HG03460 (cell line): ENCODE measurements around the gene GAN.

ENCODE experiments used
- ATAC-seq: cut with Tn5 transposase; IDR thresholded peaks from one replicate; pipeline ENCODE4 v1.9.1; 2021; ENCODE audit not compliant: unreplicated experiment

The GAN gene

GRCh38 chr16:81349608-81350305 lies 35.0 kb downstream of the GAN start:
- no peak for ATAC-seq

- no peak for ATAC-seq
Measured at GRCh38 chr16:81350306-81350615, 35.5 kb downstream of the GAN start.

DNA sequence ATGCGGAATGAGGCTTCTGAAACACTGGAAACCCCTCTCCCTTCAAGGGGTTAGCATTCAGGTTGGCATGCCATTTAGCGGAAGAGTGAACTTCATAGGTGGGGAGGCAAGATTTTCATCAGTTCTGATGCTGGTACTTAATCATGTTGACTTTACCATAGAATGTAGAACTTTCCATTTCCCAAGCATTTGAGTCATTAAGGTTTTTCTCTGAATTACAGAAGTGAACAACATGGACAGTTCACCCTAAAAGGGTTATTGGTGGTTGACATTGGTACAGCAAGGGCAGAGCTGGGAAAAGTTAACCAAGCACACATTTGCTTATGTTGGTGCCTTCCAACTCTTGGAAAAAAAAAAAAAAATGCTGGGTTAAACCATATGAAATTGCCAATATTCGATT lies 39.1 kb downstream of the GAN start:
- ATAC-seq = no peak

- no peak for ATAC-seq
Measured at GRCh38 chr16:81357711-81358260, 43.0 kb downstream of the GAN start.

GRCh38 chr16:81358860-81359259 lies 44.1 kb downstream of the GAN start:
- ATAC-seq = no peak

DNA sequence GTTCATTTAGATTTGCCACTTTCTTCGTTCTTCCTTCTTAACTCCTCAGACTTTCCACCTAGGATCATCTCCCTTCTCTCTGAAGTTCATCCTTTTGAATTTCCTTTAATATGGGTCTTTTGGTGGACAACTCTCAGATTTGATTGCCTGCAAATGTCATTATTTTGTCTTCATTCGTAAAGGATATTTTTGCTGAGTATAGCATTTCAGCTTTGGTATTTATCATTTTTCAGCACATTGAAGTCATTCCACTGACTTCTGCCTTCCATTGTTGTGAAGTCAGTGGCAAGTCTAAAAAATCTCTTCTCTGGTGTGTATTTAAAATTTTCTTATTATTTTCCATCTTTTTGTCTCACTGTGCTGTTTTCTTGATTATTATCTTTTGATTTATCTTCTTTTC lies 45.4 kb downstream of the GAN start:
- no peak for ATAC-seq

DNA sequence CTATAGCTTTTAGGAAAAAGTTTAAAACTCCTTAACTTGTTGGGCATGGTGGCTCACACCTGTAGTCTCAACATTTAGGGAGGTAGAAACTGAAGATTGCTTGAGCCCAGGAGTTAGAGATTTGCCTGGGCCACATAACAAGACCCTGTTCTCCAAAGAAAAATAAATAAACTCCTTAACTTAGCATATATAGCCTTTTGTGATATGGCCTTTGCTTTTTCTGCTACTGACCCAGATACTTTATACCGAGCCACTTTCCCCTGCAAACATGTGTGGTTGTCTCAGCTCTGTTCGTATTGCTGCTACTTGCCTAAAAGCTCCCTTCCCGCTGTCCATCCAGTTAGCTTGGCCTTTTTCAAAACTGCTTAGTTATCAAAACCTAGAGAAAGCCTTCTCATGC lies 51.0 kb downstream of the GAN start:
- ATAC-seq = no peak

GRCh38 chr16:81366316-81366932 lies 51.7 kb downstream of the GAN start:
- ATAC-seq = no peak

- no peak for ATAC-seq
Measured at GRCh38 chr16:81367821-81368220, 53.1 kb downstream of the GAN start.

DNA sequence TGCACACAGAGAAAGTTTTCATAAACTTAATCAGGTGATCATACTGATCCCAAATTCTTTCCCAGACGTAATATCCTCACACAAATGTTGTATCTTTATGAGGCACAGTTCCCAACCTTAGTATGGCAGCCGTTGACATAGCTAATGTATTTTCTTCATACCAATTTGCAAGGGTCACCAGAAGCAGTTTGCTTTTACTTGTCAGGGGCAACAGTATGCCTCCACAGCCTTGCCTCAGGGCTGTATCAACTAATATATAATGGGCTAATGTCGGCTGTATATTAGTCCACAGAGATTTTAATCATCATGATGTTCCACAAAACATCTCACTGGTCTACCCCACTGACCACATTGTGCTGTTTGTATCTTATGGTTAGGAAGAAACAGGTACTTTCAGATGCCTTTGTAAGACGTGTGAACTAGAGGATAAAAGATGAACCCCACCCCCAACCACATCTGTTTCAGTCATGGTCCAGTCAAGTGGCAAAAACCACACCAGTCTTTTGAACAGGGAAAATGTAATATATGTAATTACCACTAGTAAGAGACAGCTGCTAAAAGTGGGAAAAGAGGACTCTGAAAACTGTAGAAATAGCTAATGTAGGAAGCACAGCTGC lies 55.2 kb downstream of the GAN start:
- ATAC-seq = no peak

DNA sequence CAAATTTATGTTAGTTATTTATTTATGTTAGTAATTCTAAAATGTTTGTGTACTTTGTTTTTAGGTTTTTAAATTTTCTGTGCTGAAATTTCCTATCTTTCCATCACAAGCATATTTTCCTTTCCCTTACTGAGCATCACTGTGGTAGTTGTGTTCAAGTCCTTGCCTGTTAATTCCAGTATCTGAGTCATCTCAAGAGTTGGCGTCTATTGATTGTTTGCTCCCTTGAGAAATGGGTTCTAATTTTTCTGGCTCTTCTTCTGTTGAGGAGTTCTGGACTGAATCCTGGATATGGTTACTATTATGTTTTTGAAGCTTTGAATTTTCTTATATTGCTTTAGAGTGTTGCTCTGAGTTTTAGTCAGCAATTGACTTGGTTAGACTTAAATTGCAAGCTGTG lies 56.3 kb downstream of the GAN start:
- ATAC-seq = no peak

GRCh38 chr16:81374550-81374949 lies 59.8 kb downstream of the GAN start:
- ATAC-seq = no peak

GRCh38 chr16:81376880-81377279 lies 62.1 kb downstream of the GAN start:
- ATAC-seq = no peak

GRCh38 chr16:81378049-81378448 lies 63.3 kb downstream of the GAN start:
- no peak for ATAC-seq

DNA sequence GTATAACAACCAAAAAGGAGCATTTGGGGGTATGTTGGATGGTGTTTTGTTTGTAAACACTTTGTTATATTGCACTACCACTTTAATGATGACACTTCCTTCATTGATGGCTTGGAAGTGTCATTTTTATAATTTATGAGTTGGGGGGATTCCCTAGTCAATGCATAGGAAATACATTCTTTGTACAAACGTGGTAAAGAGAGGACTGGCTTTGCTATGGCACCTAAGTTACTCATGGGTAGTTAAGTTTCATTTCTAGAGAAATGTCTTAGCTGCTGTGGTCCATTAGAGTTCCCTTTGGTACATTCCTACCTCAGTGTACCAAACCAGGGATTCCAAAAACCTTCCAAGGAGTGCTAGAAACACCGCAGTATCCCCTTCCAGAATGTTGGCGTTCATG lies 66.2 kb downstream of the GAN start:
- no peak for ATAC-seq

DNA sequence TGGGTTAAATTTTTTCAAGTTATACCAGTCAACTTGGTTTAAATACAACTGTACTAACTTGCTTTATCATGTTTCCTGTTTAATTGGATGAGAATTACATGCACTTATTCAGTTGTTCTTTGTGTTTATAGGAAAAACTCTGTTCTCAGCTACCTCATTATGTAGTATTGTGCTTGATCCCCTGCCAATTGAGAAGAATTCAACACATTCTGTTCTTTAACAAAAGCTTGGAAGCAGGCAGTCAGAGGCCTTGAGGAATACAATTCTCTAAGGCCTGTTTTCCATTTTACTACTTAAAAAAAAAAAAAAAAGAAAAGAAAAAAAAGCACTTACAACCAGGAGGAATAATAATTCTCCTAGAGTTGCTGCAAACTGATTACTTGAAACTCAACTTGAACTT lies 69.2 kb downstream of the GAN start:
- no peak for ATAC-seq

- no peak for ATAC-seq
Measured at GRCh38 chr16:81385031-81385756, 70.4 kb downstream of the GAN start.

GRCh38 chr16:81388357-81388756 lies 73.6 kb downstream of the GAN start:
- ATAC-seq = no peak

- no peak for ATAC-seq
Measured at GRCh38 chr16:81390840-81391239, 76.1 kb downstream of the GAN start.

DNA sequence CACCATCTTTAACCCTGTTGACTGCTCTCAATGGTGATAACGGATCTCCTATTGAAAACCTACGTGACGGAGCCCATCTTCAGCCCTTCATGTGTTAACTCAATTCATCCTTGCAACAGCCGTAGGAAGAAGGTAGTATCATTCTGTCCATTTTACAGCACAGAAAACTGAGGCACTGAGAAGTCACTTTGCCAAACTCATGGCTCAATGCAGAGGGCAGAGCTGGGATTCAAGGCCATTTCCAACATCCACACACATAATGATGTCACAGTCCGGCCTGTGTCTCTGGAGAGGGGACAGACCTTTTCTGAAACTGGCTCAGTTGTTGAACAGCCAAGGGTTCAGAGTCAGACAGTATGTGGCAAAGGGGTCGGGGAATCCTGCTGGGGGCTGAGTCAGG lies 77.2 kb downstream of the GAN start:
- ATAC-seq = no peak

- no peak for ATAC-seq
Measured at GRCh38 chr16:81394416-81394815, 79.7 kb downstream of the GAN start.
